Lower leg skin (tissue), 3 donors: ENCODE results near the gene DOK6.

Experiments used
- POLR2A ChIP-seq, 2 donors: fragments of 450-650 bp; IDR thresholded peaks; one replicate each; pipeline ENCODE4 v1.6.1; 2016 to 2017; ENCODE audit warnings: antibody characterized with exemption in 2 of 2, mild to moderate bottlenecking in 1 of 2, moderate library complexity in 1 of 2
- TF ChIP-seq, protein P1 (sequence below), 3 donors: fragments of 450-650 bp; IDR thresholded peaks; one replicate each; pipeline ENCODE4 v1.5.1; 2016; ENCODE audit warnings: antibody characterized with exemption in 3 of 3, mild to moderate bottlenecking in 3 of 3, moderate library complexity in 2 of 3

- TF ChIP-seq, protein P1, sequence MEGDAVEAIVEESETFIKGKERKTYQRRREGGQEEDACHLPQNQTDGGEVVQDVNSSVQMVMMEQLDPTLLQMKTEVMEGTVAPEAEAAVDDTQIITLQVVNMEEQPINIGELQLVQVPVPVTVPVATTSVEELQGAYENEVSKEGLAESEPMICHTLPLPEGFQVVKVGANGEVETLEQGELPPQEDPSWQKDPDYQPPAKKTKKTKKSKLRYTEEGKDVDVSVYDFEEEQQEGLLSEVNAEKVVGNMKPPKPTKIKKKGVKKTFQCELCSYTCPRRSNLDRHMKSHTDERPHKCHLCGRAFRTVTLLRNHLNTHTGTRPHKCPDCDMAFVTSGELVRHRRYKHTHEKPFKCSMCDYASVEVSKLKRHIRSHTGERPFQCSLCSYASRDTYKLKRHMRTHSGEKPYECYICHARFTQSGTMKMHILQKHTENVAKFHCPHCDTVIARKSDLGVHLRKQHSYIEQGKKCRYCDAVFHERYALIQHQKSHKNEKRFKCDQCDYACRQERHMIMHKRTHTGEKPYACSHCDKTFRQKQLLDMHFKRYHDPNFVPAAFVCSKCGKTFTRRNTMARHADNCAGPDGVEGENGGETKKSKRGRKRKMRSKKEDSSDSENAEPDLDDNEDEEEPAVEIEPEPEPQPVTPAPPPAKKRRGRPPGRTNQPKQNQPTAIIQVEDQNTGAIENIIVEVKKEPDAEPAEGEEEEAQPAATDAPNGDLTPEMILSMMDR (IDR thresholded peaks at IDR 0.05), result no peak
- TF ChIP-seq POLR2A (IDR thresholded peaks at IDR 0.05), result no peak
Measured at GRCh38 chr18:69734536-69734935, 333.8 kb downstream of the DOK6 start.
